Fibroblast of the aortic adventitia (primary cell): ENCODE results near the gene AKAP13. TPM values are rescaled to one million over a fixed set of nuclear protein-coding genes. Genes with fewer than 3 reads are reported as not detected.

Experiments used
- DNase-seq: peaks from one replicate; pipeline ENCODE4 v3.0.0-alpha.2; 2010; ENCODE audit warnings: low read depth
- H3K4me3 ChIP-seq: 2 replicates; pipeline ENCODE4 v1.5.1; 2011; ENCODE audit warnings: low read depth, mild to moderate bottlenecking, control low read depth, low read length, moderate library complexity
- total RNA-seq: library from RNA; depleted of rRNA; stranded (reverse); fragments of >200 nt; gene quantifications from 2 replicates; pipeline ENCODE4 v1.2.3, GENCODE V29; 2012; ENCODE audit warnings: low replicate concordance
- TF ChIP-seq, protein P1 (sequence below): IDR thresholded peaks from 2 replicates; pipeline ENCODE4 v1.5.1; 2011; ENCODE audit warnings: mild to moderate bottlenecking, low read length, control low read depth, inconsistent platforms; ENCODE audit not compliant: insufficient read depth

Gene AKAP13
- total RNA-seq, 1 donor: 89.9 TPM

DNA sequence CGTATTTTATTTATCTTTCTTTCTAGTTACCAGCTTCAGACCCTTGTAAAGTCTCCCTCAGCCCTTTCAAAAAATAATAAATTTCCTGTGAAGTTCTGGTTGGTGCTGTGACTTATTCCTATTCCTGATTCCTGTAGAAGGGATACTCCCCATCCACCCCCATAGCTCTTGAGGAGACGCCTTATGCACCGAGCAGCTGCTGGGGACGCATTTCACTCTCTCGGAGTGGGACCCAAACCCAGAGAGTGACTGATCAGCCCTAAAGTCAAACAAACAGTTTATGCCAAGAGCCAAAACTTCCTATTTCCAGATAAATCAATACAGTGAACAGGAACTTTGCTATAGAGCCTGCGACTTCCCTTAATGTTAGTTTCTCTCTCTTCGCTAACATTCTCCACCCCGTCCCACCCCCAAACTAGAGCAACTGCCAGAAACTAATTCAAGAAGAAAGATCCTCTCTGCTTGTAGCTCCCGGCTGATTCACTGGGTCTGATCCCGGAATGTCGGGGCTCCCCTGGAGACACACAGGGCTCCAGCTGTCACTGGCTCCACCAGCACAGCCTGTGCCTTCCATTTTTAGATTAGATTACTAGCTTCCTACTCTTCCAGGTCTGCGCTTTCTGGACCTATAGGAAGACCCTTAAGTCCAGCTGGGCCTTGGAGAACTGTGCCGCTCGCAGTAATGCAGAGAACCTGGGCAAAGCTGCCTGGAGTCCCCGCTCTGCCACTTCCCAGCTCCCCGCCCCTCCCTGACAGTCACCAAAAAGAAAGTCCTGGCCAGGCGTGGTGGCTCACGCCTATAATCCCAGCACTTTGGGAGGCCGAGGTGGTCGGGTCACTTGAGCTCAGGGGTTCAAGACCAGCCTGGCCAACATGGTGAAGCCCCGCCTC, 369.1 kb downstream of the AKAP13 start:
- H3K4me3 ChIP-seq: no peak overlapping the region
- TF ChIP-seq, protein P1, sequence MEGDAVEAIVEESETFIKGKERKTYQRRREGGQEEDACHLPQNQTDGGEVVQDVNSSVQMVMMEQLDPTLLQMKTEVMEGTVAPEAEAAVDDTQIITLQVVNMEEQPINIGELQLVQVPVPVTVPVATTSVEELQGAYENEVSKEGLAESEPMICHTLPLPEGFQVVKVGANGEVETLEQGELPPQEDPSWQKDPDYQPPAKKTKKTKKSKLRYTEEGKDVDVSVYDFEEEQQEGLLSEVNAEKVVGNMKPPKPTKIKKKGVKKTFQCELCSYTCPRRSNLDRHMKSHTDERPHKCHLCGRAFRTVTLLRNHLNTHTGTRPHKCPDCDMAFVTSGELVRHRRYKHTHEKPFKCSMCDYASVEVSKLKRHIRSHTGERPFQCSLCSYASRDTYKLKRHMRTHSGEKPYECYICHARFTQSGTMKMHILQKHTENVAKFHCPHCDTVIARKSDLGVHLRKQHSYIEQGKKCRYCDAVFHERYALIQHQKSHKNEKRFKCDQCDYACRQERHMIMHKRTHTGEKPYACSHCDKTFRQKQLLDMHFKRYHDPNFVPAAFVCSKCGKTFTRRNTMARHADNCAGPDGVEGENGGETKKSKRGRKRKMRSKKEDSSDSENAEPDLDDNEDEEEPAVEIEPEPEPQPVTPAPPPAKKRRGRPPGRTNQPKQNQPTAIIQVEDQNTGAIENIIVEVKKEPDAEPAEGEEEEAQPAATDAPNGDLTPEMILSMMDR: no peak
- DNase-seq: peak; percentile 52

GRCh38 chr15:85750319-85751290, 370.2 kb downstream of the AKAP13 start:
- no peak overlapping the region for H3K4me3 ChIP-seq
- DNase-seq: peak; percentile 61
- TF ChIP-seq, protein P1: no peak

- TF ChIP-seq, protein P1: no peak
- DNase-seq: no peak
- no peak overlapping the region for H3K4me3 ChIP-seq
Observed at GRCh38 chr15:85751291-85752123, 371.1 kb downstream of the AKAP13 start.

GRCh38 chr15:85752124-85752475, 371.7 kb downstream of the AKAP13 start:
- DNase-seq: no peak
- TF ChIP-seq, protein P1: no peak
- no peak overlapping the region for H3K4me3 ChIP-seq

DNA sequence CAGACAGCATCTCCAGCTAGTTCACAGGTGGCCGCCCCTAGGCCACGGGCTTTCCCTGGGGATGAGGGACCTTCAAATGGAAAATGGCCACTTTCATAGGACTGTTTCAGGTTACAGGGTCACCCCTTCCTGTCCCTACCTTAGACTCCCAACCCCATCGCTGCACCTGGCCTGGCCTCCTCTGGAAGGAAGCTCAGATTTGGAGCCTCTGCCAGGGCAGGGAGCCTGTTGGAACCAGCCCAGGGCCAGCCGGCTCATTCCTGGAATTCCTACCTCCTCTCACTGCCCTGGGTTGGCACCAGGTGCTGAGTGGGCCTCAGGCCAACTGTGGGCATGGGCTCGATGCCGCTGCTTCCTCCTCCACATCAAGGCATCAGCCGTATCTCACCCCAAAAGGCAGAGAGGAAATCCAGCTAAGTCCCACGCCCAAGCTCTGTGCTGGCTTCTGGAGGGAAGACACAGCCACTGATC, 372.1 kb downstream of the AKAP13 start:
- TF ChIP-seq, protein P1: no peak
- no peak for DNase-seq
- no peak overlapping the region for H3K4me3 ChIP-seq

GRCh38 chr15:85753261-85753660, 372.9 kb downstream of the AKAP13 start:
- no peak for DNase-seq

More at GRCh38 chr15:85753261-85753660, 372.9 kb downstream of the AKAP13 start:
- TF ChIP-seq, protein P1: no peak
- no peak overlapping the region for H3K4me3 ChIP-seq
